Gastrocnemius medialis (tissue), 4 donors: ENCODE measurements around the gene PIP4K2C. TPM values are rescaled to one million over a fixed set of nuclear protein-coding genes. Genes with fewer than 3 reads are reported as not detected.
"Not testable (repeated sequence)": the region's sequence is repeated elsewhere in the genome, so short reads cannot be mapped to it uniquely, and the experiment has no call there.

ENCODE experiments used
- ATAC-seq, 2 donors: fragments of 150-250 bp; one replicate each; pipeline ENCODE4 v1.9.1; 2016
- DNase-seq, 2 donors: peaks; one replicate each; pipeline ENCODE4 v3.0.0-alpha.2; 2019
- H3K27ac ChIP-seq, 4 donors: fragments of 200-600 bp; sonication (generic); 1 replicate in 1 of 4; 2 replicates in 3 of 4; pipeline ENCODE4 v1.5.1; 2016 to 2018; ENCODE audit warnings: mild to moderate bottlenecking in 2 of 4, moderate library complexity in 1 of 4
- H3K27me3 ChIP-seq, 3 donors: fragments of 200-600 bp; sonication (generic) in 2 of 3; 1 replicate in 1 of 3; 2 replicates in 2 of 3; pipeline versions ENCODE4 v1.5.1 to v1.6.0; 2016 to 2019; ENCODE audit warnings: mild to moderate bottlenecking in 1 of 3, moderate library complexity in 1 of 3
- H3K36me3 ChIP-seq, 2 donors: fragments of 200-600 bp; sonication (generic) in 1 of 2; one replicate each; pipeline ENCODE4 v1.5.1; 2017 to 2018
- H3K4me1 ChIP-seq, 2 donors: fragments of 200-600 bp; sonication (generic) in 1 of 2; one replicate each; pipeline ENCODE4 v1.5.1; 2016 to 2017; ENCODE audit warnings: mild to moderate bottlenecking in 2 of 2
- H3K4me3 ChIP-seq, 4 donors: fragments of 200-600 bp; sonication (generic) in 3 of 4; 1 replicate in 1 of 4; 2 replicates in 3 of 4; pipeline ENCODE4 v1.5.1; 2016 to 2019; ENCODE audit warnings: mild to moderate bottlenecking in 2 of 4
- H3K9me3 ChIP-seq, 3 donors: fragments of 200-600 bp; sonication (generic) in 2 of 3; 1 replicate in 1 of 3; 2 replicates in 2 of 3; pipeline ENCODE4 v1.5.1; 2016 to 2019
- CTCF ChIP-seq, 5 experiments: fragments of 450-650 bp in 3 of 5; fragments of 200-600 bp in 2 of 5; sonication (generic) in 2 of 5; IDR thresholded peaks in 4 of 5; conservative IDR thresholded peaks in 1 of 5; 1 replicate in 4 of 5; 2 replicates in 1 of 5; pipeline ENCODE4 v1.5.1; 2016 to 2019; ENCODE audit warnings: antibody characterized with exemption in 5 of 5, mild to moderate bottlenecking in 3 of 5, moderate library complexity in 3 of 5
- POLR2A ChIP-seq, 2 donors: fragments of 450-650 bp; IDR thresholded peaks; one replicate each; pipeline ENCODE4 v1.6.1; 2017; ENCODE audit warnings: antibody characterized with exemption in 2 of 2, mild to moderate bottlenecking in 2 of 2, moderate library complexity in 2 of 2
- in situ Hi-C, 4 donors: fragments of 200-750 bp; cut with MboI; loops; one replicate each; pipeline versions ENCODE4 v1.15.0 to v1.8.0; 2017; ENCODE audit warnings: low sequenced_read_pairs in 4 of 4
- intact Hi-C: fragments of 100-400 bp; cut with DNase I; formaldehyde crosslinking; loops from one replicate; pipeline ENCODE4 v1.15.1; 2023; ENCODE audit warnings: low total_unique reads
- total RNA-seq, 4 donors: library from RNA; depleted of rRNA; stranded (reverse); fragments of >200 nt; gene quantifications; one replicate each; pipeline versions ENCODE4 v1.1.0 to v1.2.3, GENCODE V29; 2016

The PIP4K2C gene
- total RNA-seq, 4 donors from 2014 or later, result 11.2 to 22.0 (median 14.6) TPM

GRCh38 chr12:57586128-57586527 lies 4.9 kb upstream of the PIP4K2C start:
- intact Hi-C loops (loop anchor here (10.0 kb wide), 1 partner anchor 319 kb away; no protein-coding TSS in a partner anchor), in situ Hi-C loops (loop anchor here in 1 of 4 donors (5.0 kb wide), 1 partner anchor 36 kb away; no protein-coding TSS in a partner anchor)
- Histone ChIP-seq H3K9me3 (no peaks in the 10 kb centered on the region), H3K36me3 (no peaks in the 10 kb centered on the region), H3K27me3 (no peaks in the 10 kb centered on the region), H3K4me3 (no peak overlapping the region), H3K4me1 (peaks cover 4 to 5% of the 10 kb centered on the region in 2 donors), H3K27ac (no peak overlapping the region)
- no peak for TF ChIP-seq CTCF (IDR thresholded peaks at IDR 0.05 in 4 of 5, conservative IDR thresholded peaks at IDR 0.05 in 1 of 5)
- no peak for TF ChIP-seq POLR2A (IDR thresholded peaks at IDR 0.05)
- no peak for DNase-seq
- ATAC-seq, result no peak

GRCh38 chr12:57586832-57587429 lies 4.1 kb upstream of the PIP4K2C start:
- ATAC-seq (no peak), DNase-seq (no peak)
- H3K4me1 ChIP-seq, result peaks cover 6 to 9% of the 10 kb centered on the region in 2 donors
- in situ Hi-C loops, result loop anchor here in 1 of 4 donors (5.0 kb wide), 1 partner anchor 35 kb away; no protein-coding TSS in a partner anchor
- no peaks in the 10 kb centered on the region for H3K27me3 ChIP-seq
- H3K27ac ChIP-seq, result no peak overlapping the region
- H3K9me3 ChIP-seq, result no peaks in the 10 kb centered on the region
- TF ChIP-seq POLR2A (IDR thresholded peaks at IDR 0.05) (no peak), CTCF (IDR thresholded peaks at IDR 0.05 in 4 of 5, conservative IDR thresholded peaks at IDR 0.05 in 1 of 5) (no peak)
- H3K36me3 ChIP-seq, result no peaks in the 10 kb centered on the region
- no peak overlapping the region for H3K4me3 ChIP-seq
- intact Hi-C loops, result loop anchor here (10.0 kb wide), 1 partner anchor 318 kb away; no protein-coding TSS in a partner anchor

GRCh38 chr12:57588951-57589610 lies 1.9 kb upstream of the PIP4K2C start:
- peaks cover 8 to 13% of the 10 kb centered on the region in 2 donors for H3K4me1 ChIP-seq
- H3K9me3 ChIP-seq, DNase-seq, H3K27ac ChIP-seq, H3K27me3 ChIP-seq, H3K4me3 ChIP-seq, ATAC-seq, H3K36me3 ChIP-seq: not testable (repeated sequence)
- in situ Hi-C loops, result loop anchor here in 1 of 4 donors (5.0 kb wide), 1 partner anchor 33 kb away; no protein-coding TSS in a partner anchor
- intact Hi-C loops, result loop anchor here (10.0 kb wide), 1 partner anchor 316 kb away; no protein-coding TSS in a partner anchor

GRCh38 chr12:57590479-57590863 lies 521 bp upstream of the PIP4K2C start:
- DNase-seq, result no peak
- Histone ChIP-seq H3K4me3 (peak overlapping the region; percentile 79 to 94 (median 86)), H3K27me3 (no peaks in the 10 kb centered on the region), H3K9me3 (no peaks in the 10 kb centered on the region), H3K36me3 (peaks cover 0 to 4% of the 10 kb centered on the region in 2 donors), H3K4me1 (peaks cover 8 to 13% of the 10 kb centered on the region in 2 donors), H3K27ac (peak overlapping the region; percentile 66 to 79 (median 76))
- intact Hi-C loops, result loop anchor here (2.0 kb wide), 1 partner anchor 104 kb away; the partner anchor contains the start of gene OS9
- ATAC-seq, result no peak
- TF ChIP-seq CTCF (IDR thresholded peaks at IDR 0.05 in 4 of 5, conservative IDR thresholded peaks at IDR 0.05 in 1 of 5) (no peak), POLR2A (IDR thresholded peaks at IDR 0.05) (no peak)
- in situ Hi-C loops, result no loop called here

GRCh38 chr12:57591782-57592325 lies 862 bp downstream of the PIP4K2C start:
- peaks cover 8 to 13% of the 10 kb centered on the region in 2 donors for H3K4me1 ChIP-seq
- H3K27me3 ChIP-seq, result no peaks in the 10 kb centered on the region
- no peaks in the 10 kb centered on the region for H3K9me3 ChIP-seq
- ATAC-seq (no peak), DNase-seq (no peak)
- peak overlapping the region; percentile 66 to 79 (median 76) for H3K27ac ChIP-seq
- peaks cover 0 to 13% of the 10 kb centered on the region in 2 donors for H3K36me3 ChIP-seq
- in situ Hi-C loops, result no loop called here
- H3K4me3 ChIP-seq, result peak overlapping the region; percentile 79 to 94 (median 86)
- TF ChIP-seq CTCF (IDR thresholded peaks at IDR 0.05 in 4 of 5, conservative IDR thresholded peaks at IDR 0.05 in 1 of 5), result no peak
- TF ChIP-seq POLR2A (IDR thresholded peaks at IDR 0.05), result no peak
- intact Hi-C loops, result loop anchor here (2.0 kb wide), 1 partner anchor 103 kb away; the partner anchor contains the start of gene OS9
